ENCODE results near the gene LPA.

- TF ChIP-seq MAX (IDR thresholded peaks at IDR 0.05; ENCODE audit: low read depth, low read length) (no peak), POLR2A (IDR thresholded peaks at IDR 0.05; ENCODE audit: extremely low read depth, insufficient read length) (no peak), CTCF (IDR thresholded peaks at IDR 0.05; ENCODE audit: low read depth, low read length) (no peak), MYC (IDR thresholded peaks at IDR 0.05; ENCODE audit: low read depth, low read length) (no peak)
Measured at GRCh38 chr6:160513836-160514235, 150.2 kb downstream of the LPA start.

Data from NB4 (cell line).